Measurements from ENCODE around the gene LTO1. TPM values are rescaled to one million over a fixed set of nuclear protein-coding genes. Genes with fewer than 3 reads are reported as not detected.
"Not testable (repeated sequence)": the region's sequence is repeated elsewhere in the genome, so short reads cannot be mapped to it uniquely, and the experiment has no call there.

LTO1 gene
- polyA plus RNA-seq, 2 of the 4 experiments (the other 2 are of a cell fraction), result 25.1 to 27.0 TPM

DNA sequence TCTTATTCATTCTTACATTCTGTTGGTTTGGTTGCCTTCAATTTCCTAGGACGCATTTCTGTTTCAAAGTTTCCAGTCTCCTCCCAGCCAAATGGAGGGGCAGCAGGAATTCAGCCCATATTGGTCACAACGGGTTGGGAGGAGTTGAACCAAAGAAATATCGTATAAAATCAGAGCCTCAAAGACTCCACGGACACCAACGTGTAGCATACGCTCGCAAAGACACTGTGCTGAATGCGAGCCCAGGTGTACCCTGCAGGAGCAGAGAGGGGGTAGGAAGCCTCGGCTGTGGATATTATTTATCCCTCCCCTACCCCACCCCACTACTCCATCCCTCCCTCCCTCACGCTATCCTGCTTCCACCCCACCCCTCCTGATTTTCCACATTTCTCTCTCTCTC is 49.7 kb downstream of the LTO1 start:
- TF ChIP-seq HOXB5 (CRISPR knock-in tag; IDR thresholded peaks at IDR 0.05) (no peak), FOXS1 (CRISPR knock-in tag; IDR thresholded peaks at IDR 0.05) (no peak), BCL3 (IDR thresholded peaks at IDR 0.05) (no peak), HDAC2 (IDR thresholded peaks at IDR 0.05) (no peak), ZNF302 (CRISPR knock-in tag; IDR thresholded peaks at IDR 0.05) (no peak), CBX2 (IDR thresholded peaks at IDR 0.05; ENCODE audit: borderline replicate concordance, low read depth) (no peak), JUNB (IDR thresholded peaks at IDR 0.05) (no peak), CHD4 (IDR thresholded peaks at IDR 0.05; ENCODE audit: borderline replicate concordance) (no peak), POLR2AphosphoS2 (conservative IDR thresholded peaks at IDR 0.05; ENCODE audit: low read length) (no peak), ELK1 (IDR thresholded peaks at IDR 0.05; ENCODE audit: low read depth, low read length) (no peak), MYC (IDR thresholded peaks at IDR 0.05; ENCODE audit: borderline replicate concordance, low read length) (no peak)
- TF ChIP-seq, protein P1, sequence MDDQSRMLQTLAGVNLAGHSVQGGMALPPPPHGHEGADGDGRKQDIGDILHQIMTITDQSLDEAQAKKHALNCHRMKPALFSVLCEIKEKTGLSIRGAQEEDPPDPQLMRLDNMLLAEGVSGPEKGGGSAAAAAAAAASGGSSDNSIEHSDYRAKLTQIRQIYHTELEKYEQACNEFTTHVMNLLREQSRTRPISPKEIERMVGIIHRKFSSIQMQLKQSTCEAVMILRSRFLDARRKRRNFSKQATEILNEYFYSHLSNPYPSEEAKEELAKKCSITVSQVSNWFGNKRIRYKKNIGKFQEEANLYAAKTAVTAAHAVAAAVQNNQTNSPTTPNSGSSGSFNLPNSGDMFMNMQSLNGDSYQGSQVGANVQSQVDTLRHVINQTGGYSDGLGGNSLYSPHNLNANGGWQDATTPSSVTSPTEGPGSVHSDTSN (IDR thresholded peaks at IDR 0.05), result no peak
- no peak for DNase-seq (ENCODE audit: low read depth in 1 of 2, low spot score in 1 of 2)
- H3K9me3 ChIP-seq, result peaks cover 10% of the 10 kb centered on the region
- no peak for FAIRE-seq
- no peak for ATAC-seq
- H3K4me3 ChIP-seq, result no peak overlapping the region
- POLR2A ChIA-PET, result no interaction called here
- CTCF ChIA-PET, result no interaction called here
- no peak overlapping the region for H3K4me2 ChIP-seq
- H3K4me1 ChIP-seq, result no peaks in the 10 kb centered on the region
- WGBS (ENCODE audit: missing lambda C conversion rate), result 85% methylated on average over 10 of the region's 10 CpGs
- no peak overlapping the region for H3K27ac ChIP-seq

- H3K9me3 ChIP-seq, result peaks cover 2% of the 10 kb centered on the region; the same call in 1 of the 3 replicates
- ATAC-seq (no peak), DNase-seq (ENCODE audit: low read depth in 1 of 2, low spot score in 1 of 2) (no peak), FAIRE-seq (no peak)
- TF ChIP-seq HES2 (IDR thresholded peaks at IDR 0.05) (no peak), BHLHE40 (IDR thresholded peaks at IDR 0.05; ENCODE audit: low read depth, low read length) (no peak), RAD21 (conservative IDR thresholded peaks at IDR 0.05 in 1 of 2, IDR thresholded peaks at IDR 0.05 in 1 of 2) (no peak), FOSL2 (IDR thresholded peaks at IDR 0.05) (no peak), FOSL2 (CRISPR knock-in tag; IDR thresholded peaks at IDR 0.05) (no peak), POLR2A (IDR thresholded peaks at IDR 0.05; ENCODE audit: low read length) (no peak), KDM1A (IDR thresholded peaks at IDR 0.05; ENCODE audit: low read depth) (no peak), HMGXB4 (CRISPR knock-in tag; IDR thresholded peaks at IDR 0.05; ENCODE audit: borderline replicate concordance) (no peak), HOXB13 (CRISPR knock-in tag; IDR thresholded peaks at IDR 0.05; ENCODE audit: low read depth) (no peak), EHF (CRISPR knock-in tag; IDR thresholded peaks at IDR 0.05) (no peak)
- ChIA-PET CTCF (no interaction called here), POLR2A (no interaction called here)
- H3K4me1 ChIP-seq, result no peaks in the 10 kb centered on the region
- WGBS (ENCODE audit: missing lambda C conversion rate), result 91% methylated on average over 1 of the region's 1 CpG
- no peak overlapping the region for H3K27ac ChIP-seq
- no peak overlapping the region for H3K4me3 ChIP-seq
- no peak overlapping the region for H3K4me2 ChIP-seq
Observed at GRCh38 chr11:69624293-69624692, 50.9 kb downstream of the LTO1 start.

GRCh38 chr11:69622097-69622681 is 53.0 kb downstream of the LTO1 start:
- POLR2A ChIA-PET, H3K27ac ChIP-seq: not testable (repeated sequence)

More at GRCh38 chr11:69622097-69622681, 53.0 kb downstream of the LTO1 start:
- DNase-seq (ENCODE audit: low read depth in 1 of 2, low spot score in 1 of 2); H3K4me3 ChIP-seq; H3K9me3 ChIP-seq; H3K4me1 ChIP-seq; ATAC-seq; H3K4me2 ChIP-seq; FAIRE-seq: not testable (repeated sequence)
- CTCF ChIA-PET, result interaction anchor here (1.8 kb wide), 1 partner anchor 491 kb away, joined by 5 read pairs; no protein-coding TSS in a partner anchor
- 75% methylated on average over 7 of the region's 8 CpGs for WGBS (ENCODE audit: missing lambda C conversion rate)

Data from A549 (cell line).